Gastroesophageal sphincter (tissue), 3 donors: Measurements from ENCODE around the gene HAPSTR1.

Experiments
- EP300 ChIP-seq: sonication (generic); formaldehyde crosslinking; IDR thresholded peaks from one replicate; pipeline ENCODE4 v1.6.1; 2017; ENCODE audit warnings: antibody characterized with exemption, mild to moderate bottlenecking
- POLR2A ChIP-seq, 2 donors: fragments of 450-650 bp; IDR thresholded peaks; one replicate each; pipeline ENCODE4 v1.6.1; 2017; ENCODE audit warnings: antibody characterized with exemption in 2 of 2, mild to moderate bottlenecking in 2 of 2, moderate library complexity in 1 of 2
- POLR2AphosphoS5 ChIP-seq: sonication (generic); formaldehyde crosslinking; IDR thresholded peaks from one replicate; pipeline ENCODE4 v1.6.1; 2017; ENCODE audit warnings: antibody characterized with exemption
- TF ChIP-seq, protein P1 (sequence below), 4 experiments: fragments of 200-600 bp in 2 of 4; fragments of 450-650 bp in 2 of 4; sonication (generic) in 1 of 4; IDR thresholded peaks; one replicate each; pipeline ENCODE4 v1.5.1; 2017 to 2019; ENCODE audit warnings: antibody characterized with exemption in 4 of 4, mild to moderate bottlenecking in 2 of 4, moderate library complexity in 2 of 4

DNA sequence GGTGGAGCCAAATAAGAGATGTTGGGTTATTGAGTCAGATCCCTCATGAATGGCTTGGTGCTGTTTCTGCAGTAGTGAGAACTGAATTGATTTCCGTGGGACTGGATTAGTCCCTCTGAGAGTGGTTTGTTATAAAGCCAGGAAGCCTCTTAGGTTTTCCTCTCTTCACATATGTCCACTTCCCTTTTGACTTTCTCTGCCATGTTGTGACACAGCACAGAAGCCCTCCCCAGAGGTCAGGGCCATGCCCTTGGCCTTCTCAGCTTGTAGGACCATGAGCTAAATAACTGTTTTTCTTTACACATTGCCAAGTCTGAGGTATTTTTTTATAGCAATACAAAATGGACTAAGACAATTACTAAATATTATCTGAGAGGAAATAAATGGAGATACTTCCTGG lies 10.3 kb upstream of the HAPSTR1 start:
- TF ChIP-seq, protein P1, sequence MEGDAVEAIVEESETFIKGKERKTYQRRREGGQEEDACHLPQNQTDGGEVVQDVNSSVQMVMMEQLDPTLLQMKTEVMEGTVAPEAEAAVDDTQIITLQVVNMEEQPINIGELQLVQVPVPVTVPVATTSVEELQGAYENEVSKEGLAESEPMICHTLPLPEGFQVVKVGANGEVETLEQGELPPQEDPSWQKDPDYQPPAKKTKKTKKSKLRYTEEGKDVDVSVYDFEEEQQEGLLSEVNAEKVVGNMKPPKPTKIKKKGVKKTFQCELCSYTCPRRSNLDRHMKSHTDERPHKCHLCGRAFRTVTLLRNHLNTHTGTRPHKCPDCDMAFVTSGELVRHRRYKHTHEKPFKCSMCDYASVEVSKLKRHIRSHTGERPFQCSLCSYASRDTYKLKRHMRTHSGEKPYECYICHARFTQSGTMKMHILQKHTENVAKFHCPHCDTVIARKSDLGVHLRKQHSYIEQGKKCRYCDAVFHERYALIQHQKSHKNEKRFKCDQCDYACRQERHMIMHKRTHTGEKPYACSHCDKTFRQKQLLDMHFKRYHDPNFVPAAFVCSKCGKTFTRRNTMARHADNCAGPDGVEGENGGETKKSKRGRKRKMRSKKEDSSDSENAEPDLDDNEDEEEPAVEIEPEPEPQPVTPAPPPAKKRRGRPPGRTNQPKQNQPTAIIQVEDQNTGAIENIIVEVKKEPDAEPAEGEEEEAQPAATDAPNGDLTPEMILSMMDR (IDR thresholded peaks at IDR 0.05): no peak
- no peak for TF ChIP-seq POLR2AphosphoS5
- TF ChIP-seq POLR2A (IDR thresholded peaks at IDR 0.05): no peak
- TF ChIP-seq EP300: no peak
